ENCODE measurements around the gene TBRG4.
"Not testable (repeated sequence)": the region's sequence is repeated elsewhere in the genome, so short reads cannot be mapped to it uniquely, and the experiment has no call there.

Gene TBRG4

DNA sequence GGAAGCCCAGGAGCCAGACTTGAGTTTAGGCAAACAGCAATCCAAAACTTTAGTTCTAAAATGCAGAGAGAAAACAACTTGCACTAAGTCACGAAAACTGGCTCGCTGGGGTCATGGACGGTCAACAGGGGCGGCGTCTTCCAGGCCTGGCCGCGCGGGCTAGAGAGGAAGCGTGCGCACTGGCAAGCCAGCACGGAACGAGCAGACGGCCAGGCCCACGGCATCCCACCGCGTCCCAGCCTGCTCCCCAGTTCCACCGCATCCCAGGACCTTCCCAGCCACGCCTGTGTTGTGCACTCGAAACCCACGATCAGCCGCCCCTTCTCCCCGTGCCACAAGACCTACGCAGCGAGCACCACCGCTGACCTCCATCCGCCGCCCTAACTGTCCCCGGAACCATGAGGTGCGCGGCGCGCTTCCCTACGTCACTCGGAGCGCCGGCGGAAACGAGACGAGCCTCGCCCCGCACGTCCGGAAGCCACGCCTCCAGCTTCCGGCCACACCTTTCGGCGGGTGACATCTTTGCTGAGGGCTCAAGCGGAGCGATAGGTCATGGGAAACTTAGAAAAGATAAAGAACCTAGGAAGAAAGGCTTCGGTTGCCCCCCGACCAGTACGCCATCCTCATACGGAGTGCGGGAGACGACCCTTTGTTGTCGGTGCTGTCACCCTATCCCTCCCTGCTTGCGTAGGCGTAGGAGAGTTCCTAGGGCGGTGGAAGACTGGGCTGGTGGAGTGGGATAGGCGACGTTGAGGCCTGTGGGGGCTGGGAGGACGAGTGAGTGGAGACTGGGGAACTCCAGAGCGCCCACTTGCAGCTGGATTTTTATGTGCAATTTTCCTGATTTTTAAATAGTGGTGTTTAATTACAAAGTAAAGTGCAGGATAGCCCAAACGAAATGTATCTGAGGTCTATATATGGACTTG is at the start of gene TBRG4:
Gene TBRG4 (minus strand): TSS at position 400 of the 926 bp plus-strand sequence. CDS start 2,460 bp downstream, outside the sequence.
- DNase-seq: peak; percentile 80 to 84

- DNase-seq: no peak
Measured at GRCh38 chr7:45161138-45161537, 49.6 kb upstream of the TBRG4 start.

DNA sequence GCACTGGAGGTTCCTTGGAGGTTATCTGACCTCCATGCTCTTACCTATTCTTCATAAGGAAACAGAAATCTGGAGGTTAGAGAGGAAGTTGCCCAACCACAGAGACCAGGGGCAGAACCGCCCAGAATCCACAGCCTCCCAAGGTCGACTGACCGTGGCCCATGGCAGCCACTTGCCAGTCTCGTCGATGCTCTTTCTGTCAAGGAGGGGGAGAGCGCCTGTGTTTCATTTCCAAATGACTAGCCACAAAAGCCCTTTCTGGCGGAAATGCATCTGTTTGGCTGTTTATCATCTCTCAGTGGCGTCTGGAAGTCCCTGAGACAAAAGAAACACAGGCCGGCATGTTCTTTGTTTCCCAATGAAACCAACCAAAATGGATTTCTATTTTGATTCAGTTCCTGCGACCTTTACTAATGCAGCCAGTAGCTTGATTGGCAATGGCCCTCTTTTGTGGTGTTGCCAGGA is 49.0 kb upstream of the TBRG4 start:
- no peak for DNase-seq

- no peak for DNase-seq
Measured at GRCh38 chr7:45159296-45159695, 47.8 kb upstream of the TBRG4 start.

DNA sequence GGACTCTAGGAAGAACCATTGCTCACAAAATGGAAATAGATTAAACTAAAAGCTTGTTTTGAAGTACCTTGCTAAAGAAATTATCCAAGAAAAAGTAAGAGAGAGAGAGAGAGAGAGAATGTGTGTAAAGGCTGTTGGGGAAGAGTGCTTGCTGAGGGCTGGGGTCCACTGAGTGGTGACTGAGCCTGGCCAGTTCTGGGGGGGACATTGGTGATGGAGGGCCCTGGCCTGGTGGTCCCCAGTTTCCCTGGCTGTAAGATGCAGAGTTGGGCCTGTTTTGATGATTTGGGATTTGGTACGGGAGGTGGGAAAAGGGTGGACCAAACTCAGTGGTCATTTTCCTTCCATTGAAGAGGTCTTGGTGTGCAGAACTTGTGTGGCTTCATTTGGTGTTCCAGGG is 47.0 kb upstream of the TBRG4 start:
- no peak for DNase-seq

GRCh38 chr7:45157653-45158401 is 46.3 kb upstream of the TBRG4 start, which contains the start of gene RAMP3:
RAMP3 (plus strand) TSS chr7:45157791; CDS start chr7:45157829, 38 bp downstream.
- DNase-seq: no peak

DNA sequence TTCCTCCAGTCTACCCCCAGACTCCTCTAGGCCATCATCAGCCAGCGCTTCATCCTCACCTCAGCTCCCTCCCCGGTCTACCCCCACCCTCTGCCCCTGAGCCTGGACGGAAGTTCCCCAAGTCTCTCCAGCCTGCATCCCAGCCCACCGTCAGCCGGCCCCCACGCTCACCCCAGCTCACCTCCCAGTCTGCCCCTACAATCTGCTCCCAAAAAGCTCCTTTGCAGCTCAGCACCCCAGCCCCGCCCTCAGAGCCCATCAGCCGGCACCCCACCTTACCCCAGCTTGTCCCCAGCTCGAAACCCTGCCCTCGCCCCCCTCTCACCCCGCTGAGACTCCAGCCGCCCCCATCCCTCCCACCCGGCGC is 45.8 kb upstream of the TBRG4 start:
- no peak for DNase-seq

- DNase-seq: no peak
Measured at GRCh38 chr7:45156516-45157272, 45.2 kb upstream of the TBRG4 start.

- no peak for DNase-seq
Measured at GRCh38 chr7:45155941-45156340, 44.4 kb upstream of the TBRG4 start.

DNA sequence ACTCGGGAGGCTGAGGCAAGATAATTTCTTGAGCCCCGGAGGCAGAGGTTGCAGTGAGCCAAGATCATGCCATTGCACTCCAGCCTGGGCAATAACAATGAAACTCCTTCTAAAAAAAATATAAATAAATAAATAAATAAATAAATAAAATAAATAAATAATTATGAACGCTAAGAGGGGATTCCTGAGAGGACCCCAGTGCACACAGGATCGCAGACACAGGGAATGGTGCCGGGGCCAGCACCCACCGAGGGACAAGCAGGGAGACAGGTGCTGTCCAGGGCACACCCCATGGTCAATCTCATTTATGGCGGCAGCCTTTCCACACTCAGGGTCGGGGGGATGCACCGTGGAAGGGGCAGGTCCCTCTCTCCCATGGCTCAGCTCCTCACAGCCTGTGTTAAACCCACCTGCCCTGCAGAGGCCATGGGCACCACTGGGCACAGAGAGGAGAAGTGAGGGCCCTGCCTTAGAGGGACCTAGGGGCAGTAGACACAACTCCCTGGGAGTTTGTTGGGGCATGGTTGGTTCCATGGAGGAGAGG is 43.9 kb upstream of the TBRG4 start:
- no peak for DNase-seq

DNA sequence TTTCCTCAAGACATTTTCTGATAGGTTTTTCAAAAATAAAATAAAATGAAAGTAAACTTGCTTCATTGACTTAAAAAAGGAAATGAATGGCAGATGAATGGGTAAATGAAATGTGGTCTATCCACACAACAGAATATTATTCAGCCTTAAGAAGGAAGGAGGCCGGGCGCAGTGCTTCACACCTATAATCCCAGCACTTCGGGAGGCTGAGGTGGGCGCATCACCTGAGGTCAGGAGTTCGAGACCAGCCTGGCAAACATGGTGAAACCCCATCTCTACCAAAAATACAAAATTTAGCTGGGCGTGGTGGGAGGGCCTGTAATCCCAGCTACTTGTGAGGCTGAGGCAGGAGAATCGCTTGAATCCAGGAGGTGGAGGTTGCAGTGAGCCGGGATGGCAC is 42.4 kb upstream of the TBRG4 start:
- DNase-seq: not testable (repeated sequence)

GRCh38 chr7:45153233-45153632 is 41.7 kb upstream of the TBRG4 start:
- no peak for DNase-seq

GRCh38 chr7:45151967-45152366 is 40.5 kb upstream of the TBRG4 start:
- no peak for DNase-seq

GRCh38 chr7:45151131-45151684 is 39.7 kb upstream of the TBRG4 start:
- no peak for DNase-seq

- no peak for DNase-seq
Measured at GRCh38 chr7:45150199-45150598, 38.7 kb upstream of the TBRG4 start.

DNA sequence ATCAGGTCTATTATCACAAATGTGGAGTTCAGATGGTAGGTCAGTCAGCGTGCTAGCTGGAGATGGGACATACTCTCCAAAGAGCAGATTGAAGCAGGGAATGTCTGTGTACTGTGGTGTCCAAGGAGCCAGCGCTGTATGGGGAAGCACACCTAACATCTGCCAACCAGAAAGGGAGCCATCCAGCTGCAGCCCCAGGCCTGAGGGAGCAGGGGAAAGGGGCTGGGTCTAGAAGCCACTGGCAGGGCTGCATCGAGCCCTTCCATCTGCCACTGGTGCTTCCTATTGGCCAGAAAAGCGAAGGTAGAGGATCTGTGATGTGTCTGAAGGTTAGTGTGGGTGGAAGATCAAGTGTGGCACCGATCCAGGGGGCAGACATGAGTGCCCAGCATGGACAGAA is 38.1 kb upstream of the TBRG4 start:
- no peak for DNase-seq

- no peak for DNase-seq
Measured at GRCh38 chr7:45148653-45148973, 37.1 kb upstream of the TBRG4 start.

DNA sequence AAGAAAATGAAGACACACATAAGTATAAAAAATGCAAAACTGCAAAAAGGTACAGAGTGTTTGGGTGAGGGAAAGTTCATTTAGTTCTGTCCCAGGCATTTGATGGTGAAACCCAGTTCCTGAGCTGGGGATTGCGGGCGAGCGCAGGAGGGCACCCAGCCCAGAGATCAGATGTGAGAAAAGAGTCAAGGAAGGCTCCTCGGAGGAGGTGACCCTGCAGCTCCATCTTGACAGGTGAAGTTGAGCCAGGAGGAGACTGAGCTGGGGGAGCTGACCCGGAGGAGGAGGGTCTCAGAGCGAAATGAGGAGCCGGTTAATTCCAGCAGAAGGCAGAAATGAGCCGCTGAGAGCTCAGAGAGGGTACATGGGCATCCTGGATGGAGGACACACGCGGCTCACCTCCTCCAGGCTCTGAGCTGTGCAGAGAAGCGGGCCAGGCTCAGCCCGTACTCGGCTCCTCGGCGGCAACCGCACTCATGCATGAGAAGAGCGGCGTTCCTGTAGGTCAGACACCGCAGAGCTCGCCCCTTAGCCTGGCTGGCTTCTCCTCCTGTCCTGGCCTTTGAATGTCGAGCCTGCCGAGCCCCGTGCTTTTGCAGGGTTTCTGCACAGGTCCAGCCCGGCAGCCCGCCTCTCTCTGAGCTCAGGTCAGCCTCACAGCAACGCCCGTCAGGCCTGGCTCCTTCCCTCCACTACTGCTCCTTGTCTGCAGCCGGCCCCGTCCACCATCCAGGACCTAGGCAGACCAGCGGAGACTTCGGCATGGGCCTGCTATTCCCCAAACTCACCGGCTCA is 36.6 kb upstream of the TBRG4 start:
- DNase-seq: no peak

DNA sequence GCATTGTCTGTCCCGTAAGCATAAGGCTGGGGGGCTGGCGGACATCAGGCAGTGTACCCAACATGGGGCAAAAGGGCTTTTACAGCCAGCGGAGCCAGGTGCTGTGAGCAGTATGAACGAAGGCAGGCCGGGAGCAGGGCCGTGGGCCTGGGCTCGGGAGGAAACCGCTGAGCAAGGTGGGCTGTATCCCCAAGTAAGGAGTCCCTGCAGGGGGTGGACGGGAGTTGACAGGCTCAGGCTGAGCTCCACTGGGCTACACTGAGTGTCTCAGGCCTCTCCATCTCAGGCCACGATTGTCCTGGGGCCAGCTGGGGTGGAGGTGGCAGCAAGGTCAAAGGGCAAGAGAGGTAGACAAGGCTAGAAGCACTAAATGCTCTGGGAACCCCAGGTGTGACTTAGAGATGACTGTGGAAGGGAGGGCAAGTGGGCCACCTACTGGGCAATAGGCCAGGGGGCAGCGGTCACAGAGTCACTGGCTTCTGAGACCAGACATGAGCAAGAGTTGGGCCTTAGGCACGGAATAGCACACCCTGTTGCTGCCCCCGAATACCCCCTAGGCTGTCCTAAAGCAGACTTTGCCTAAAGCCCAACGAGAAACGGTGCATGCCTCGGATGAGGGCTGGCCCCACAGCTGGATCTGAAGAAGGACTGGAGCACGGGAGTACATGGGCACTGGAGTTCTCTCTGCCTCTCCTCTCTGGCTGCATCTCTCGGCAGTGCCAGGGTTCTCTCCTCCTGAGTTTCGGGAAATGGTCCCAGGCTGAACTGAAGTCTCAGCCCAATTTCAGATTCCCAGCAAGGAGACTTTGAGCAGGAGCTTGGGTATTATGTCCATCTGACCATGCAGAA is 35.3 kb upstream of the TBRG4 start:
- no peak for DNase-seq

- DNase-seq: no peak
Measured at GRCh38 chr7:45145881-45146280, 34.4 kb upstream of the TBRG4 start.

- DNase-seq: no peak
Measured at GRCh38 chr7:45143616-45144015, 32.1 kb upstream of the TBRG4 start.
